ENCODE measurements around the gene DHX30.

GRCh38 chr3:47782446-47783308 is 20.3 kb upstream of the DHX30 start:
- TF ChIP-seq CTCF (IDR thresholded peaks at IDR 0.05) (no peak), POLR2AphosphoS5 (IDR thresholded peaks at IDR 0.05) (no peak)

Data from breast epithelium (tissue), 3 donors.